DMS53 treated with DMSO at 0.1 percent for 48 hours (cell line): Measurements from ENCODE around the gene SP8.

Source experiments
- DNase-seq: peaks from one replicate; lab custom pipeline; 2025; ENCODE audit not compliant: unreplicated experiment; lab: John Stamatoyannopoulos, UW

SP8 gene

DNA sequence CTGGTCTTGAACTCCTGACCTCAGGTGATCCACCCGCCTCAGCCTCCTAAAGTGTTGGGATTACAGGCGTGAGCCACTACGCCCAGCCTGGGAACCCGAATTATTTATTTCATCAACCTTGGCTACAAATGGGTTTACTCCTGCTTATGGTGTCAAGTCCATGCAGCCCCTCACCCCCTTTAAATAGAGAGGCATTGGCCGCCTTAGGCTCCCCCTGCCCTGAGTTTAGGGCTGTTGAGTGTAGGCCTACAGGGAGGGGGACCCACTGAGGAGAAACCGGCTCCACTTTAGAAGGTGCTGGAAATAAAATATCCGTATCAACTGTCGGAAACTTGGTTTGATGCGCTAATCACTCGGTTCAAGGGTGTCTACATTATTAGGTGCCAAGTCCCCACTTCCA lies 8.7 kb upstream of the SP8 start:
- DNase-seq: no peak

DNA sequence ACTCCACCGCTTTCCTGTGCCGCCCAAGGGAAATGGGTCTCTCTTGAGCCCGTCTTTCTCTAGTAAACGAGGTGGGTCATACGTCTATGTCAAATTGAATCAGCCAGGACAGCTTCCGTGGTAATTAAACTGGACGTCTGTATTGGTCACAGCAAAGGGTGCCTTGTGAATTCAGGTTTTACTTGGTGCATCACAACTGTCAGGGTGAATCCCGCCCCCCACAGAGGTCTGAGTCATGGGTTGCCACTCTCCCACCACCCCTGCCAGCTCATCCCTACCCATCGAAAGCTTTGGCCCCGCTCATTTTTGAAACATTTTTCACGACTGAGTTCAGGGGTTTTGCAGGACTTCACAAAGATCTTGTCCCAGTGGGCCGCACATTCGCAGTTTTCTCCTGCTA lies 8.0 kb upstream of the SP8 start:
- no peak for DNase-seq

DNA sequence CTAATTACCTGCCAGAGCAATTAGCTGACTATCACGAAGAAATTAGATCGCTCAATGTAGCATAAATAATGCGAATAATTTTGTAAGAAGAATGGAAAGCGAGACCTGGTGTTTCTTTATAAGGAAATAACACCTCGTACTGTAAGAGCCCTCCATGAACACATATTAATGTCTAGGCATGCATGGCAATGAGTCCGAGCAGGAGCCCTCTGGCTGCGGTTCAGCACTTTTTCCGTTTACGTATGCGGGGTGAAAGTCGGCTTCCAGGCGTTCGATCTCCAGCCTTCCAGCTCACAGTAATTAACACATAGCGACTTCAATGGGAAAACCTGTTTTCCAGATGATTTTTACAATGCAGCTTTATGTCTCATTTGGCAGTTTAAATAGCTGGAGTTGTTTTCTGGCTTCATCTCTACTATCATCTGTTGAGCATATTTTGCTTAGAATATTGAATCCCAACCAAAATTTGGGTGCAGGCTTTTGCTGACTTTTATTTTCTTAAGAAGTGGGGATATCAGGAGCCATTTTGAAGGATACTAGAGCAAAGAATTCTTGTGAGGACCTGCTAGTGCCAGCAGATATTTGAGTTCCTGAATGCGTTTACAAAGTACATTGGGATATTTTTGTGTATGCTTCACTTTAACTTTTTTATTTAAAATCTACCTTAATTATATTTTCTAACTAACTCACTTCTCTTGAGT lies 7.2 kb upstream of the SP8 start:
- DNase-seq: no peak

DNA sequence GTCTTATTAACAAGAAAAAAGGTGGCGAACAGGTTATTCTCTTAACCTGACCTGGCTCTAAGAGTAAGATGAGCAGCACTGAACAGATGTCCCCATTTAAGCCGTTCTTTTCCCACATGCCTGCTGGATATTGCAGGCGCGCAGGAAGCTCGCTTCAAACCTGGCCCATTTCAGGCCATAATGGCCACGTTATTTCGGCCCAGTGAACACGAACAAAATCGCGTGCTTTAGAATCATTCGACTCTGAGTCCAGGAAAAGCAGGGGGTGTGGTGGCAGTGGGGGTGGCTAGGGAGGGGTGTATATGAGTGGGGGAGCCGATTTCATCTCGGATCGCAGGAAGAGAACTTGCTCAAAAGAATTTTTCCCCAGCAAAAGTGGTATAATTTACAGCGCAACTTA lies 6.6 kb upstream of the SP8 start:
- no peak for DNase-seq

DNA sequence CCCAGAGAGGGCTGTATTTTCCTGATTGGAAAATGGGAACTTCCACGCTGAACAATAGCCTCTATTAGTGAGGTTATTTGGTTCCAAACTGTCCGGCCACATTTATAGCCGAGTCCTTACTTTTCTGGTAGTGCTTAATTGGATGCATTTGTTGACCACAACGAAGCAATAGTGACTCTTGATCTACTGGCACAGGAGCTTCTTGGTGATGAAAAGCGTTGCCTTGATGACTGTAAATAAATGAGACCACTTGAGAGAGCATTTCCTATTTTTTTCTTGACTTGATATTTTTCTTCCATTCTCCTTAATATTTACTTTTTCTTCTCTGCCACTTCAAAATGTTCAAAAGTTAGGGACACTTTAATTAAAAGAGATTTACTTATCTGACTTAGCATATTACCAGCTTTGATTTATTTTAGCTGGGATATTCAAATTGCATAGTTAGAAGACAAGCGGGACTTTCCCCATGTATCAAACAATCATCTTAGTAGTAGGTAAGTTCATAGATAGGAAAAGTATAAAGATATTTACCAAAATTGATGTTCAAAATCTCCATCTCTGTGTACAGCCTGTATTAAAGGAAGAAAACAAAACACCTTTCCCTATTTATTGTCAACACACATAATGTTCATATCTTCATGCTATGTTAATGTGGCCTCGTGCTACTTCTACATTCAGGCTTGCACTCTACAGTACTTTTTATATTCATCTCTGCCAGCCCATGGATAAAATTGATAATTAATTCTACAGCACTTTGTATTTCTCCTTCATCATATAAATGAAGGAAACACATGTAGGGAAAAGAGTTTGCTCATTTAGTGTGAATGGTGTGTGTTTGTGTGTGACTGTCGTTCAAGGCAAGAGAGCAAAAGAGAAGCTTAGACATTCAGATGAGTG lies 5.1 kb upstream of the SP8 start:
- no peak for DNase-seq

DNA sequence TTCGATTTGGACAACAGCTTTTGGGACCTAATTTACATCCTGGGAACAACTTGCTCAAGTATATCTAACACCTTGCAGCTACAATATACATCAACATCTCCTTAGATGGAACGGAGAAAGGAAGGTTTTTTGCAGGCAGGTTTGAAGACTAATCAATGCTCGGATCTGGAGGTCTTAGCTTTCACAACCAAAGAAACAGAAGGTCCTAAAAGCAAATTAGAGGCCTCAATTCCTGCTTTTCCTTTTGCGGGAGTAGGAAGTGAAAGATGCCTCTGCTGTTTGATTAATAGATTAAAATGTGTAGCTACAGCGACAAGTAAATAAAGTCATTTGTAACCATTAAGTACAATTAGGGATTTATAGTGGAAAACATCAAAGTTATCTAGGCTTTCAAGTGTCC lies 3.7 kb upstream of the SP8 start:
- peak; percentile 15 for DNase-seq

DNA sequence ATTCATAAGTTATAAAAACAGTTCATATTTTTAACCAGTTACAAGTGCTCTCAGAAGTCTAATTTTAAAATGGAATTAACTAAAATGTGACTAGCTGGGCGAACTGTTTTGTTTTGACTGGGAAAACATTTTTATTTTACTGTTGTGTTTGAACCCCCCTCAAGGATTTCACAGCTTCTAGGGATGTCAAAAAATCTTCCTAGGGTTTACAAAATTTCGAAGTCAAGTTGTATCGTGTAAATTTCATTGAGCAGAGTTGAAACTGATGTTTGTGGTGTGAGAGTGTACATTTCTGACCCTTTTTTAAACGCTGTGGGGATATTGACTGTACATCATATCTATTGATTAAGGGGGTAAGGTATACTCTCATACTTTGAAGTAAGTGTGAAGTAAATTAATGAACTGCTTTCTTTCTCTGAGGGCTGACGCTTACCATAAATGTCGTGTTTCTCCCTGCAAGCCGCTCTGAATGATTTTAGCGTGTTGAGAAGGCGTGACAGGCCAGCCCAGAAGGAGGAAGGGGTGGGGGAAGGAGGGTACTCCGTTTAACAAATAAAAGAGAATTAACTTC lies 1.8 kb upstream of the SP8 start:
- no peak for DNase-seq

DNA sequence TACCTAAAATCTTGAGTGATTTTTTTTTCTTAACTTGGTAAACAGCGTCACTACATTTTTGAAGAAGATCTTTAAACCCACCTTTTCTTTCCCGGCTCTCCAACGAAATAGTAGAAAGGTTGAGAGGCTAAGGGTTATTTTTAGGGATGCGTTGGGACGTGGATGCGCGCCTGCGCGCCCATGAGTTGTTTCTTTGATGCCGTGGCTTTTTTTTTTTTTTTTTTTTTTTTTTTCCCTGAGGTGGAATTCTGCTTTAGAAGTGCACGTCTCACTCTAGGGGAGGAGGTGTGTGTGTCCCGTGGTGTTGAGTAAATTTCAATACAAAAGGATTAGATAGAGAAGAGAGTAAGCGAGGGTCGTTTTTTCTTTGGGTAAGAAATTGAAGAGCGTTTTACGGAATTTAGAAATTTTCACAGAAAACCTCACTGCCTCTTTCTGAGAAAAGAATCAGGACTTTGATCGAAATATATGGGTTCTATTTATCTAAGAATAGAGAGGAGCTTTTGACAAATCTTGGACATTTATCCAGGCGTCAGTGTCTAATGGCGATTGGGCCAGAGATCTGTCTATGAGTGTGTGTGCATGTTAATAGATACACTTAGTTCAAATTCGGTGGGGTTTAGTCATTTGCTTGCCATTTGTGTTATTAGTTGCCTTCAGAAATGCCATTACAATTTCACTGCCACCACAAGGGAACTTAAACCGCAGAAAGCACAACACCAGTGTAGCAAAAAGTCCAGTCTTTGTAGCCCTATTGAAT lies 1.2 kb upstream of the SP8 start:
- DNase-seq: no peak

DNA sequence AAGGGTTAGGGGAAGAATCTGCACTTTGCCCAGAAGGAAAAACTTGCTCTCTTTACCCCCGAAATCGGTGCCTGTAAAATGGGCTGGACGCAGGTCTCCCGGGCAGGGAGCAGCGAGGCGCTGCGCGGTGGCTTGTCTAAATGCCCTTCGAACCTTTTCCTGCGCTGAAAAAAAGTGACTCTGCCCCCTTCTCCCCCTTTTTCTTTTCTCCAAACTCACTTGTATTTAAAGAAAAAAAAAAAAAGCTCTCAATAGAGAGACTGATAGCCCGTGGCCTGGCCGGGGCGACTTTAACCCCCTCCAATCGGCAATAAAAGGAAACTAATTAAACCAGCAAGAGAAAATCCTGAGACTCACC lies 286 bp downstream of the SP8 start:
- DNase-seq: peak; percentile 81

DNA sequence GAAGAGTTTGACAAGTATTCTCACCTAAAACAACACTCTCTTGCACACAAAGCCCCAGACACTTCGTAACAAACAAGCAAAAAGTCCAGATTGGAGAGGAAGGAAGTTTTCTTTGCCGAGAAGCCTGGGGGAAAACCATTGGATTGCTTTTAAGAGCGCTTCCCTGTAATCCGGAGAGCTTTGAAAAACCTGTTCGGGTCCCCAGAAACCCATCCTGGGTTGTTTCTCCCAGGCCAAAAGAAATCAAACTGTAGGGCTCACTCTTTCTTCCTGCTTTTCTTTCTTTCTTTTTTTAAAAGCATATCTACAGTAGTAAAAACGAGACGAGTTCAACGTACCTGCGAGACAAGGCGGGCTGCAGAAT lies 655 bp downstream of the SP8 start:
- peak; percentile 74 for DNase-seq

DNA sequence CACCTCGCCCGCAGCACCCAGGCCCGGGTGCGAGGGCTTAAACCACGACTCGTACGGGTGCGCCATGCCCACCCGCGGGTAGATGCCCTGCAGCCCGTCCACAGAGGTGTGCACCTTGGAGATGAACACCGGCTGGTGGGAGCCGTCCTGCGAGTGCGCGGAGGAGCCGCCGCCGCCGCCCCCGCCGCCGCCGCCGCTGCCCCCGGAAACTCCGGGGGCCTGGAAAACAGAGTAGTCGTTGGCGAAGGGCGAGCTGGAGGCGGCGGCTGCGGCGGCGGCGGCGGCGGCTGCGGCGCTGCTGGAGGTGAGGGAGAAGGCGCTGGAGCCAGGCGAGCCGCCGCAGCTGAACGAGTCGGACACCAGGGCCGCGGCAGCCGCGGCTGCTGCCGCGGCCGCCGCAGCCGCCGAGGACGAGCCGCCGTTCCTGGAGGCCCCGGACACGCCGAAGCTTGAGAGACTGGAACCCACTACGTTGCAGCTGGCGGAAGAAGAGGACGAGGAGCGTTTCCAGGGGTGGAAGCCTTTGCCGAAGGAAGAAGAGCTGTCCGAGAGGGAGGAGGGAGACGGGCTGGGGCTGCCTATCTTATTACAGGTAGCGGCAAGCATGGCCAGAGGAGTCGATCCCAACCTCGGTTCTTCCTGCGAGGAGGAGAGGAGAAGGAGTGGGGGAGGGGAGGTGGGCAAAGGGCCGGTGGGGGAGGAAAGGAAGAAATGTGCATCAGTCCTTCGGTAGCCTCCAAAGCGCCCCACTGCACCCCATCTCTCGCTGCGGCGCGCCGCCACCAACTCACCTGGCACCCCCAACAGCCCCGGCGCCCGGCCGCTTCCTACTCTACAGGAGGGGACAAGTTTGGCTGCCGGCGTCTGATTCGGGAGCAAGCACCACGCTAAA lies 1.3 kb downstream of the SP8 start:
- peak; percentile 83 for DNase-seq

DNA sequence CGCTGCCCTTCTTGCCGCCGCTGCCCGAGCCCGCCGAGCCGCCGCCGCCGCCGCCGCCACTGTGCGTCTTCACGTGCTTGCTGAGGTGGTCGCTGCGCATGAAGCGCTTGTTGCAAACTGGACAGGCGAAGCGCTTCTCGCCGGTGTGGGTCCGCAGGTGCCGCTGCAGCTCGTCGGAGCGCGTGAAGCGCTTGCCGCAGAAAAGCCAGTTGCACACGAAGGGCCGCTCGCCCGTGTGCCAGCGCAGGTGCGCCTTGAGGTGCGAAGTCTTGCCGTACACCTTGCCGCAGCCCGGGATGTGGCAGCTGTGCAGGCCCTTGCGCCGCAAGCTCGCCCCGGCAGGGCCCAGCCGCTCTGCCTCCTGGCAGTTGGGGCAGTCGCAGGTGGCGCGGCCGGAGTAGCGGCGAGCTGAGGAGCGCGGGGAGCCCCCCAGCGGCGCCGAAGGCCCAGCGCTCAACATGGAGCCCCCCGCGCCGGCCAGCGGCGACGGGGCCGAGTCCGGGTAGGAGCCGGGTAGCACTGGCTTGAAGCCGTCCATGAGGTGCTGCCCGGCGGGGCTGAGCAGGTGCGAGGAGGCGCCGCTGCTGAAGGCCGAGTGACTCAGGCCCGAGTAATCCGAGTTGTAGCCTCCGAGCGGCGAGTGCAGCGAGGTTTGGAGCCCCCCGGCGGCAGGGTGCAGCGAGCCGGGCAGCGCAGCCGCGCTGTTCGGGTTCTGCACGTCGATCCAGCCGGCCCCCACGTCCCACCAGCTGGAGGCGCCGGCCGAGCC lies 2.1 kb downstream of the SP8 start:
- peak; percentile 85 for DNase-seq

DNA sequence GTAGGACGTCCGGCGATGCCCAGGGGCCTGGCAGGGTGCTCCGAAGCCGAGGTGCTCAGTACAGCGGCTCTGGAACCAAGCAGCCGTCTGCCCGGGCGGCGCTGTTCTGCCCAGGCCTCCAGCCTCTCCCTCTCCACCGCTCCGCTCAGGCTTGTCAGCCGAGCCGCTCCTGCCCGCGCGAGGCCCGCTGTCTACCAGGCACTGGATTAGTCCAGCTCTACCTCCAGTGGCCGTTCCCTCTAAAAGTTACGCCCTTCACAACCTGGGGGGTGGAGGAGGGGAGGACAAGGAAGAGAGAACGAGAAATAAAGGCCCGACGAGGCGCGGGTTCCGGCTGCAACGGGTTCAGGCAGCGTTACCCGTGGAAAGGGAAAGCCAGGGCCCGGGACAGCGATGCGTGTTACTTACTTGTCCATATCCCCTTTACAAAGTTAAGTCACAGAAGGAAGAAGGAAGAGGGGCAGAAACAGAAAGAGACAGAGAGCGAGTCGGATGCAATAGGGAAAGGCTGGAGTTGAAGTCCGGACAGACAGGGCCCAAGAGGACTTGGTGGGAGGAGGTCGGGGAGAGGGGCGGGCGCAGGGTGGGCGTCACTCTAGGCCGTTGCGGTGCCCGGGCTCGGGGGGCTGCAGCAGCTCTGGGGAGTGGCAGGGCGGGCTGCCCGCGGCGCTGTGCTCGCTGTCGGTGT lies 2.8 kb downstream of the SP8 start:
- peak; percentile 57 for DNase-seq

DNA sequence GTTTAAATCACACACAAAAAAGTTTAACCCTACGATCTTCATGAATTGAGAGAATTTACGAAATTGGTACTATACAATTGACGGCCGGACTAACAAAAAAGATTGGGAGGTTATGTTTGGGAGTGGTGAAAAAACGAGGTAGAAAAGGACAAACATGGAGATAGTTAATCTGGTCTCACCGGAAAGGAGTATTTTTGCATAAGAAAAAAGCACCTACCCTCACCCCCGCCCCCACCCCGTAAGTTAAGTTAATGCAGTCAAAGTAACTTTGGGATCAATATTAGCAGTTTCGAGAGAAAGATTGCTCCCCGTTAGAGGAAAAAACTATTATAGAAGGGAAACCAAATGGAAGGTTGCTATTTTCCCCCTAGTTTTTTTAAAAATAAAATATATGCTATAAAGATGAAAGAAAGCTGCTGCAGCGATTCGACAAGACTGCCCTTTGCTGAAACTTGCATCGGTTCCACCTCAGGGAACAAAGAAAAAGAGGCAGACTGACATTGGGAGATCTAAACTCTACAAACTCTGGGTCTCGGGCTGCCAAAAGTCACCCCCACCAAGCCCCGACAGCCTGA lies 3.5 kb downstream of the SP8 start:
- DNase-seq: no peak

DNA sequence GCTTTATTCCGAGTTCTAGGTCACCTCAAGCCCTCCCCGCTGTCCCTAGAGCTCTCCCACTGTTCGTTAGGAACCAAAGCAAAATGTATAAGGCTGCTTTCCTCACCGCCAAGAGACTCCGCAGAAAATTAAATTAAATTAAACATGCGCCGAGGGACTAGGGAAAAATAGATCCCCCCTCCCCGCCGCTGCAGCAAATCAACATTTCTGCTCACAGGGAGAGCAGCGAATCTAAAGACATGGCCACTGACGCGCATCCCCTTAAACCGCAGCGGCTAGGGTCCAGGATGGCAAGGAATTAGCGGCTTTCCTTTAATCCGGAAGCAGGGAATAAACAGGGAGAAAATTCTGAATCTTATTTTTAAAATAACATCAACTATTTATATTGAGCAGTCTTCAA lies 7.6 kb downstream of the SP8 start:
- no peak for DNase-seq

DNA sequence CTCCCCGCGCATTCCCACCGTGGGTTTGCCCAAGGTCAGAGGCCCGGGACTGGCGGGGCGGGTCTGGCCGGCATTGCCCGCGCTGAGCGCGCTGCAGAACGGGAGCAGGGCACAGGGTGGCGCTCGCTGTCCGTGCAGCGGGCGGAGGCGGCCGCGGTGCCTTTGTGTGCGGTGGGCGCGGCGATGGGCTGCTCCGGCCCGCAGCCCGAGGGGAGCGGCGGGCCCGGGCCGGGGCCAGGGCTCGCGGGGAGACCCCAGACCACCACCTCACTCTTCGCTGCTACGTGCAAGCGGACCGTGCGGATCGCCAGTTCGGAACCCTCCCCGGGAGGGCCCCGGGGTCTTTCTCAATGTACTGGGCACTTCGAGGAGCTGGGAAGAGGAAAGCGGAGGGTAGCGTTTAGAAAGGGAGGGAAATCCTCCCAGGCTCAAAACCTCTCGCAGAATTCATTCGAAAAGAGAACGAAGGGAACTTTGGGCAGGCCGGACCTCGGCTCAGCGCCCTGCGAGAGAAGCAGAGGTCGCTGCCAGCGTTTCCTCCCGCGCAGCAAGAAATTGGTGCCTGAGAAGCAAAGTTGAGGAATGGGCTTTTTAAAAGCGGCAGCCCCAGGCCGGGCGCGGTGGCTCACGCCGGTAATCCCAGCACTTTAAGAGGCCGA lies 8.5 kb downstream of the SP8 start:
- peak; percentile 80 for DNase-seq

DNA sequence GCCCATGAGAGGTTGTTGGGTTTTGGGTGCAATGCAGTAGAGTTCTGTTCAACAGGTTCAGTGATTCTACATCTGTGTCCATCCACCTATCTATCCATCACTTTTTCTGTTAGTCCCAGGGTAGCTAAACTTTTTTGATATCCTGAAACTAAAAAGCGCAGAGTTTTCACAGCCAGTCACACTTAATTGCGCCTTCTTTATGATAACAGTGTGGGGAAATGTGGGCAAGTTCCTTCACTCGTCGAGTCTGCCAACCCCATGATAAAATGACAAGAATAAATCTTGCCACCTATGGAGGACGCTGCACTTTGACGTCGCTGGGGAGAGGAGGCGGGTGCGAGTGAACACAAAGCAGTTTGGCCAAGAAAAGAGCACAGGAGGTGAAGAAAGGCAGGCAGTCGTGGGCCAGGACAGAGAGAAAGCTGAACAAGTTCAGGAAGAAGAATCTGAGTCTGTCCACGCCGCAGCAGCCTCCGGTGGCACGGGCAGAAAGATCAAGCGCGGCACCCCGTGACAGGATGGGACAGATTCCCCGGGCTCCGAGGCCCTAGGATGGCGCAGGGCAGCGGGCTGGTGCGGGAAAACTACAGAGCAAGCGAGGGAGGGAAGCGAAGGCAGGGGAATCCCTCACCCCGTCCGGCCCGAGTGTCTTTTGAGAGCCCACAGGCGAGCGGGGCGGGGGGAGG lies 9.2 kb downstream of the SP8 start:
- peak; percentile 80 for DNase-seq

DNA sequence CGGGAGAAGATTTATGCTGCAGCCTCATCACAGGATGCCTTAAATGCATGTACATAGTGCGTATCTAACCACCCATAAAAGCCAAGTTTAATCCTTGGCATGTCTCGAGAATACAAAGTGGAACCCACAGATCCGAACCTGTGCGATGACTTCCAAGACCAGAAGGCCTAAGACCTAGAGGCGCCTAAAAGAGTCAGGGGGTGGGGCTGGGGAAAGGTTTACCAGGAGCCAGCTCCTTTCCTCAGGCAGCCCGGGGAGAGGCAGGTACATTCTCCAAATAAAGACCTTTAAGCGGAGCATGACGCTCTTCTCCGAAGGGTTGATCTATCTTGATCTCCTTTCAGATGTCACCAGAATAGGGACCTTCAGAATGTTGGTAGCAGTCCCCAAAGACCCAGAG lies 9.7 kb downstream of the SP8 start:
- DNase-seq: no peak
